RCC 7860 (cell line): ENCODE measurements around the gene LRTM1.

Experiments used
- DNase-seq: peaks from one replicate; pipeline ENCODE4 v3.0.0-alpha.2; 2015; ENCODE audit warnings: low spot score
- FAIRE-seq: peaks from 2 replicates; lab custom pipeline; 2012; peaks lifted over from hg19 to GRCh38; lab: Jason Lieb, UNC

The LRTM1 gene

DNA sequence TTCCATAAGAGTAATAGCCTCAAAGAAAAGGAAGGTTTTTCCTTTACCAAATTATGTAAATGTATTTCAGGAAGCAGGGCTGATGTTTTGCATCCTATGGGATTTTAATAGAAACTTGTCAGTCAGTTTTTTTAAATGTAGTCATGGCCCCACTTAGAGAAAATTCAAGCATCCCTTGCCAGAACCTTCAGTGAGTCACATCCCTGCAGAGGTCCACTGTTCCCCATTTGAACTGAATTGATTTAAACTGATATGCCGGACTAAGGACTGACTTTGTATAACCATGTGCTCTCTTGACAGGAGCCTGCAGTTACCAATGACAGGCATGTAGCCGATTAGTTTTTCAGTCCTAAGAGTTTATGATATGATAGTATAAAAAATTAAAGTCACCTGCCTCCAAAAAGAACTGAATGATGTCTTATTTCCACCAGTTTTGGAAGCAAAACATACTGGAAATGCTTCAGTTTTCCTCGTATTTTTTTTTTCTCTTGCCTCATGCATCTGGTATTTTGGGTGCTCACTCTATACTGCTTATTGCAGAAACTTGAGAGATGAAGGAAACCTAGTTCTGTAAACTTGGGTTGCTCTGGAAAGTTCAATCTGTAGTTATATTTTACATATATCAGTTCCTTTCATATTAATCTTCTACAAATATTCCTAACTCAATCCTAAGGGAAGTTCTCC, 30.7 kb downstream of the LRTM1 start:
- DNase-seq: no peak
- no peak for FAIRE-seq

DNA sequence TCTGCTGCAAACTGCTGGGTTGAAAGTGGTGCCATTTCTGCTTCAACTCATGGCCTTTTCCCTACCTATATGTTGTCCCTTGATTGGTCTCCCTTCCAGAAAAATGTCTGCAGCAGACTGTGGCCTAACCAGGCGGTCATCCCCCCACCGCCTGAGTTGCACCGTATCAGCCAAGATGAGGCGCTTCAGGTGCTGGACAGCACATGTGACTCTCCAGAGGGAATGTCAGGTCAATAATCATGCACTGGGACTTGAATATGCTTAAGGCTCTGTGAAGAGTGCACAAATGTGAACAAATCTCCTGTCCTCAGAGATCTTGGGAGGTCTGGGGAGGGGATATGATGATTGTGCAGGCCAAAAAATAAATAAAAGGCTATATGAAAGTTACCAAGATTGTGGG, 32.2 kb downstream of the LRTM1 start:
- FAIRE-seq: no peak
- no peak for DNase-seq

DNA sequence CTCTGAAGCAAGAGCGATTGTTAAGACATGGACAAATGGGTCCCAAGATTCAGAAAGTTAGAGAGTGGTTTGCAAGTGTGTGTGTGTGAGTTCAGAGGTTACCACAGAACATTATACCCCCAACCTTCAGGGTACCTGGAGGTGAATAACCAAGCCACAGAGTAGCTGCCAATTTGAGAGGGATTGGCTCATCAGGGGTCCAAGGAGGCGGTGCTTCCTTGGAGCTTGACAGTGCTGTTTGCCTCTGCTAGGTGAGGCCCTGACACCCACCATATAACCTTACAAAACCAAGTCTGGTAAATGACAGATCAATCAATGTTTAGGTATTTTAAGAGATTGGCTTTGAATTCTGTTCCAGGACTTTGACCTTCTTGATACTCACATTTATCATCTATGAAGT, 35.7 kb downstream of the LRTM1 start:
- no peak for DNase-seq
- no peak for FAIRE-seq

DNA sequence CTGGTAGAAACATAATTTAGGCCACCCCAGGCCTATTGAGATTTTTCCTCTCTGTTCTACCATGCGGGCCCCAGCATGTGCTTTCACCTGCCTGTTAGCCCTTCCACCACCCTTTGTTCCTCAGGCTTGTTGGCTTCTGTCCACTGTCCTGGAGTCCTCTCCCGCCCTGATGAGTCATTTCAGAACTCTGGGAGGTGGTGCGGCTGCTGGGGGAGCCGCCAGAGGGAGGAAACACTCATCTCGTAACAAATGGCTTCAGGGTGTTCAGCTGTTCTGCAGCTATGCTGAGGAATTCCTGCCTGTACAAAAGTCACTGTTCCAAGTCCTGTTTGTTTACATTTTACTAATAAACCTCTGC, 36.3 kb downstream of the LRTM1 start:
- peak; percentile 85 for FAIRE-seq
- DNase-seq: peak; percentile 73

DNA sequence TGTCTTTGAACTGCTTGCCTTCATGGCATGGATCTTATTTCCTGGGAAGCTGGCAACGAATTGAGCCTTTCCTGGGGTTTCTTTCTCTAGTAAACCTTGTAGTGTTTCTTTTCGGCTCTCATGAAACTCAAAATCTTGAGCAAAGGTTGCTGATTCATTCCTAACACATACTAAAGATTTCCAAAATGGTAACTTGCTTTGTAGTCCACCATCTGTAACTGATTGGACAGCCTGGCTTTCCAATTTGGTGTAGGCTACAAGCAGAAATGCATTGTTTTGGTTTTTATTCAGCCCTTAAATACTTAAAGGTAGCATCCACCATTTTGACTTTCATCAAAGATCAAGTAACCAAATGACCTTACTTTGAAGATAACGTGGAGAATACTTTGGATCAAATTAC, 38.1 kb downstream of the LRTM1 start:
- FAIRE-seq: no peak
- DNase-seq: no peak

DNA sequence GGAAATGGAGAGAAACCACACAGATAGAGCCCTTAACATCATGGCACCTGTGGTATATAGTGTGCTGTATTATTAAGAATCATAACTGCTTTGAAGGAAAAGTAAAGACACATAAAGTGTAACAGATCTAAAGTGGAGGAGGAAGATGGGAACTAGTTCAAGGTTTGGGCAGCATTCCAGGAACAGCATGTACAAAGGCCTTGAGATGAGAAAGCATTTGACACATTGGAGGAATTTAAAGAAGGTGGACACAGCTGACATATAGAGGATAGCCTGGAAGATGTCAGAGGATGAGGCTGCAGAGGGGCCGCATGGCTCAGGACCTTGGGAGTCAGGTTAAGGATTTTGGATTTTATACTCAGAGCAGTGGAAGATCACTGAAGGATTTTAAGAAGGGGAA, 39.0 kb downstream of the LRTM1 start:
- DNase-seq (no peak), FAIRE-seq (no peak)

DNA sequence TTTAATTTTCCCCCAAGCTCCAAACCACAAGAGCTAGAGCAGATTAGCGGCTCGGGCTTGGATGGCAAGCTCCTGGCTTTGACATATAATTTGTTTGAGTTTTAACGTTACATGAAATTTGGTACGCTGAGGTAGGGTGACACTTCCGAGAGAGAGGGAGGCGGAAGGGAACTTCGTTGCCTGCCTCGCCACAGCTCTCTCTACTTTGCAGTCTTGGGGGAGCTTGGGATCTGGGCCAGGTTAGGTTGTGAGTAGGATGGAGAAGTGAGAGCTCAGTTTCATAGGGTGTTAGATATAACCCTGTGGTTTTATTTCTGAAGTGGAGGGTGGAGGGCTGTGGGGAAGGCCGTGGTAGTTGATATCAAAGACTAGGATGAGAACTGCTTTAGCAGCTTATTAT, 39.7 kb downstream of the LRTM1 start:
- FAIRE-seq: no peak
- no peak for DNase-seq

DNA sequence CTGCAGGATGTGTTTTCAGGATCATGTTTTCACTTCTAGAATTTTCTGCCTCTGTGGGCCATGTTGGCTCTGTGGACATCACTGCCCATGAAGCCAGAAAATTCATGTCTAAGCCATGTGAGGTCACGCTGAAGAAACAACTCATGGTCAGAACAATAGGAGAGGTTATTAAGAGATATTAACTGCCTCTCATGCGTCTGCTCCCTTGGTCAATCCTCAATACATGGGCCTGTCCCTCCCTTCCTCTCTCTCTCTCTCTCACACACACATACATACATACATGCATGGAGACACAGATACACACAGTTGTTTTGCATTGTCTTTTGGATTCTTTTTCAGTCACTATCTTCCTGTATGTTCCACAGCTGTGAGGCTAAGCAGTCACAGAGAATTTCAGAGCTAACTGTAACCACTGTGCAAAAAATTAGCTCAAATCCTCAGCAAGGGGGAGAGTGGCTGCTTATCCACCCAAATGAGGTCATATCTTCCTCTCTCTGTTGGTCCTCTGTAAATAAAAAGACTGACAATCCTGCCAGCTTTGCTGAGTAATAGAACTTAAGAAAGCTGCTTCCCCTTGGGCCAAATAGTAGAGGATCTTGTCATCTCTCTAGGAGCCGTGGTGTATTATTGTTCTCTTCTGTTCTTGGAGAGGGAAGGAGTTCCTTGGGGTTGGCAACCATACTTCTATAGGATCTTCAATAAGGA, 45.6 kb downstream of the LRTM1 start:
- DNase-seq (peak; percentile 56), FAIRE-seq (no peak)

DNA sequence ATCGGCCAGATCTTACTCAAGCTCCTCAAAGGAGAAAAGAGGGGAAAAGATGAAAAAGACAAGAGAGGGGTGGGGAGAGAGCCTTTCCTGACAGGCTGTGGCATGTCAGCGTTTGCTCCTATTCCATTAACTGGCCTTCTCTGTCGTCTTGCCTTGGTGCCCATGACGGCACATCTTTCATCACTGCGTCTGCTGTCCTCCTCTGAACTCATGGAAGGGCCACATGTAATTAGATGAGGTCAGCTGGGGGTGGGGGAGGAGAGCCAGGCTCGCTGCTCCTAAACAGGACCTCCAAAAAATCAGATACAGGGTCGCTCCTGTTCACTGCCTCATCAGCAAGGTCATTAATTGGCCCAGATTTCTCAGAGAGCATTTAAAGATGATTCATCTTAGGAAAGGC, 49.7 kb downstream of the LRTM1 start:
- FAIRE-seq: no peak

DNA sequence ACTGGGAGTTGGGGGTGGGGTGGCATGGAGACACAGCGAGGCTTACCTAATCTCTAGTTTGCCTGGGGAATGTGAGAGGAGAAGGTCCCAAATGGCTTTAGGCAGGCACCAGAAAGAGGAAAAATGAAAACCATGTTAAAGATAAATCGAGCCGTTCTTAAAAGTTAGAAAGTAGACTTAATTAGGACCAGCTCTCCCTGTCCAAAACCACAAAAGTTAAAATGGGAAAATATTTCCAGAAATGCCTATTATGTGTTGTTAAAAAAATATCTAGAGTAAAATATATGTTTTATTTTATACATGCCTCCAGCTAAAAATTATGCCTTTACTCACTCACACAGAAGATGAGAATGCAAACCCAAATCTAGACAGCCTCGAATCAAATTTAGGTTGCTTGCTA, 50.1 kb downstream of the LRTM1 start:
- no peak for FAIRE-seq
- DNase-seq: no peak

More for the DNA sequence above, 49.7 kb downstream of the LRTM1 start:
- no peak for DNase-seq

DNA sequence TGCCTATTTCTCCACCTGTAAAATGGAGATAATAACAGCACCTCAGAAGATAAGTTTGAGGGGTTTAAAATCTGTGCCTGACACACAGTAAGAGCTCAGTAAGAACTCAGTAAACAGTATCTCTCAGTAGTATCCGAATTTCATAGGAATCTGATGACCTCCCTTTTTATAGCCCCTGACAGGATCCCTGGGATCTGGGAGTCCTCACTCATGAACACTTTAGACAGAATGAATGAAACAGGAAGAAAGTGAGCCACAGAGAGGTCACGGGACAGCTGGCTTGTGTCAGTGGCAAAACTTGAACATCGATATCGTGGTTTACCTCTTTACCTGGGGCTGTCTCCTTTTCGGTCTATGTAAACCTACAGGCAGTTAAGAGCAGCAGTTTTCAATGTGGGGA, 51.2 kb downstream of the LRTM1 start:
- DNase-seq (no peak), FAIRE-seq (no peak)

DNA sequence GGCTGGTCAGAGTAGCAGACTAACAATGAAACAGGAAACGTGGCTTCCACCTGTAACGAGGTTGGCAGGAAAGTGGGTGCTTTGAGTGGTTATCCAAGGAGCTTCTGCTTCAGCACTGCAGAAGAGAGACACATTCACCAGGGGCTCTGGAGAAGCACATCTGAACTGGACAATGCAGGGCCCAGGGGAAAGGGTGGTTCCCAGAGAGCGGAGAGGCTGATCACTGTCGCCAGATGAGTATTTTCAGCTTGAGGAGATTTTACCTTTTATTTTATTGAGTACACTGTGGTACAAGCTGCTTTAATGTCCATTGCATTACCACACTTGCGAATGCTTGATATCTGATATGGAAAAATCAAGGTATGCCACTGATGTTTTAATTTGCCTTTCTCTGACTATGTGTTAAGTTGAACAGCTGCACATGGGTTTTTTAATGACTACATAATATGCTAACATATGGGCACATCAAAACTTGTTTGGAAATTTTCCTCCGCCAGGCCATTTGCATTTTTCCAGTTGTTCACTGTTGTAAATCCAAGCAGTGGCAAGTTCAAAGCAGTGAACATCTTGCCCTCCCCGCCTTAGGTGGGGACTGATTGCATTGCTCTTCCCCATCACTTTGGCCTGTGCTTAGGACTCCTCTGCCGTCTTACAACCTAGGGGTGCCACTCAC, 52.1 kb downstream of the LRTM1 start:
- DNase-seq: no peak
- no peak for FAIRE-seq

DNA sequence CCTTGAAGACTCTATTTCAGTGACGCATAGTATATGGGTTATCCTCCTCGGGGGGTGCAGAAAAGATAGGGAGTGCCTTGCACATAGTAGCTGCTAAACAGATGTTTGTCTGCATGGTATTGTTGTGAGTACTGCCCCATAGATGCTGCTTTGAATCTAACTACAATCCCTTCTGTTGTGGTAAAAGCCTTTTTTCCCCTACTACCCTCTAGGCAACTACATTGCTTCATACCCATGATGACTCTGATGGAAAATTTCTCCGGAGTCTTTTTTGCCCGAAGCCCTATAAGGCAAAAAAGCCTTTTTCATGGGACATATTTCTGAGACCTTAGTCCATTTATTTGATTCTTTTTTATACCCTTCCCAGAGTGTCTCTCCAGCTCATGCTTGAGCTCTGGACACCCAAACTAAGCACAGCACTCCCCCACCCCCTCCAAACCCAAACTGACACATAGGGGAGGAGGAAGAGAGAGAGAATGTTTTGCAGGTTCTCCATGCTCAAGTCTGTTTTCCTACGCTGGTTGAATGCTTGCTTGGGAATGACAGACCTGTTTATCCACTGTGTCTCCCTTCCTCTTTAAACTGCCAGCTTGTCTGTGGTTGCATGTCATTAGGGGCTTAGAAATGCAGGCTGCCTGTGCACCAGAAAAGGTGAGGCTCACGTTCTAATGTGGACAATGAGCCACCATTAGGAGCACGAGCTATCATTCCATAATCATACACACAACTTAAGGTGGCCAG, 52.9 kb downstream of the LRTM1 start:
- no peak for FAIRE-seq
- DNase-seq: no peak

DNA sequence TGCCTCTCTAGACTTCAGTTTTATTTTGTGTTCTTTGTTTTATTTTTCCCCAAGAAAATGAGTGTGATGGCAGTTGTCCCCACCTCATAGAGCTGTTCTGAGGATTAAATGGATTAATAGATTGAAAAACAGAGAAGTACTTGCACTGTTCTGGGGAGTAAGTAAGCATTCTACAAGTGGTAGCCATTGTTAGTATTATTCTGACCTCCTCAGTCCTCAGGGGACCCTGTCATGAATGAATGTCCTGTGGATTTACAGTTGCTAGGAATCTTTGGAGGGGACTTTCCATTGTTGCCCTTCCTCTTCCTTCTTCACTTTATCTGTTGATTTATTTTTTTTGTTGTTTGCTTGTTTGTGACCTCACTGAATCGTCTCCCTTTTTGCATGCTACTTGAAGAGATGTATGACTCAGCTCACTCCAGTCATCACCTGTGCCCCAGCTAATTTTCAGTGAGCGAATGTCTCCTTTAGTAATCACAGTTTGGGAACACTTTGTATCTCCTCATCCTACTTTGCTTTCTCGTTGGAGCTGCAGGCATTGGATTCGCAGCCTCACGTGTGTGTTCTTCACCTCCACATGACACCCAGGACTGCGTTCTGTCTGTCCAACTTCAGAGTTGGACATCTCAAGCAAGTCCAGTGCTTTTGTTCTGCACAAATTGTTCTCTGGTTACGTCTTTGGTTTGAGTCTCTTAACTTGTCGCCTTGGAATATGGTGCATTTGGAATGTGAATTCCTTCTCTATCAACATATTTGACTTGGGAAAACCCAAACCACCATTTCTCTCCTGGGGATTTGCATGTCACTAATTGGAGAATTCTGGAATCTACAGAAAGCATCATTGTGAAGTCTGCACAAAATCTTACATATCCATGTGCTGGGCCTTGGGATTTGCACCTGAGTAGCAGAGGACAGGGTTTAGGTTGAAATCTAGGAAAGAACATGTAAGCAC, 54.5 kb downstream of the LRTM1 start:
- FAIRE-seq: no peak
- DNase-seq: no peak

DNA sequence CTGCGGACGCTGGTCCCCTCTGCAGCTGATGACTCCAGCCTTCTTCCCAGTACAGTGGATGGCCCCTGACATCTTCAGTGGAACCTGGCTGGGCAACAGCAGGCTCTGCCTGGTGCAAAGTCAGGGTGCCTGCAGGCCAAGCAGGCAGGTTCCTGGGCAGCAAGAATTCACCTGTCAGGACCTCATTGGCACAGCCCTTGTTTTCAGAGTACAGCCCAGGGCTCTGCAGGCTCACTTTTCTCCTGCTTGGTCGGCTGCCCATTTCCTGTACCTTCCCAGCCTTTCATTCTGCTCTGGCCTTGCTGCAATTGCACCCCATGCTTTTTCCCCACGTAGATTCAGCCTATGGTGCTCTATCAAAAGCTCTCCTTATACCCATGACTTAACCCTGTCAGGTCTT, 56.0 kb downstream of the LRTM1 start:
- FAIRE-seq: no peak
- no peak for DNase-seq

DNA sequence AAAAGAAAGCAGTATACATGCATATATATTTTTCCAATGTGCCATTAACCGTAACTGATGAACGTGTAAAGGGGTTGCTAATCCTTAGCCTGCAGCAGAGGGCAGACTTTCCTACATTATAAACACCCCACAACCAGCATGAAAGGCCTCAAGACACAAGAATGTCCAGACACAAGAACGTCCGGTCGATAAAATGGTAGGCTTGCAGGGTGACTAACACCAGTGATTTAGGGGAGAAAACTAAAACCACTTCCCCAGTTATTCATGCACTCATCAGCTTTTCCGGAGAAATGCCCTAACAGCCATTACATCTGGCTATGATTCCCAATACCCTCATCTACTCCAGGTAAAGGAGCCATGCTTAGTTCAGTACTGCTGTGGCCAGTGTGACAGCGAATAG, 57.4 kb downstream of the LRTM1 start:
- peak; percentile 4 for FAIRE-seq
- peak; percentile 78 for DNase-seq
